Ectodermal cell (in vitro differentiated cells): Measurements from ENCODE around the gene DNASE1L2.

Experiments used
- H3K27ac ChIP-seq: 2 replicates; pipeline ENCODE4 v1.7.0; 2013; ENCODE audit warnings: mild to moderate bottlenecking, low read depth, low read length; ENCODE audit not compliant: insufficient read depth, poor library complexity, severe bottlenecking
- H3K27me3 ChIP-seq: 2 replicates; pipeline ENCODE4 v1.7.0; 2013; ENCODE audit warnings: mild to moderate bottlenecking, low read length; ENCODE audit not compliant: insufficient read depth, control insufficient read depth, poor library complexity, severe bottlenecking
- H3K36me3 ChIP-seq: one replicate; pipeline ENCODE4 v1.7.0; 2013; ENCODE audit warnings: low read length; ENCODE audit not compliant: control insufficient read depth, insufficient read depth
- H3K4me1 ChIP-seq: one replicate; pipeline ENCODE4 v1.7.0; 2013; ENCODE audit warnings: low read length; ENCODE audit not compliant: control insufficient read depth, insufficient read depth
- H3K4me3 ChIP-seq: 2 replicates; pipeline ENCODE4 v1.7.0; 2013; ENCODE audit warnings: low read depth, low read length, control low read depth; ENCODE audit not compliant: insufficient read depth
- H3K9me3 ChIP-seq: 2 replicates; pipeline ENCODE4 v1.7.0; 2013; ENCODE audit warnings: mild to moderate bottlenecking, low read length, moderate library complexity; ENCODE audit not compliant: control insufficient read depth
- WGBS, 2 experiments: methylation state at CpG; one replicate each; pipeline ENCODE4 v1.1.7; 2013; ENCODE audit warnings: missing lambda C conversion rate in 2 of 2; 5-methylcytosine and 5-hydroxymethylcytosine counted together

DNASE1L2 gene

GRCh38 chr16:2277466-2278271, 41.4 kb downstream of the DNASE1L2 start:
- Histone ChIP-seq H3K36me3 (no peaks in the 10 kb centered on the region), H3K27me3 (no peaks in the 10 kb centered on the region), H3K9me3 (no peaks in the 10 kb centered on the region), H3K27ac (no peak overlapping the region), H3K4me1 (no peaks in the 10 kb centered on the region), H3K4me3 (no peak overlapping the region)
- WGBS, 2 experiments = 95 to 97% methylated on average over 25 of the region's 25 CpGs

DNA sequence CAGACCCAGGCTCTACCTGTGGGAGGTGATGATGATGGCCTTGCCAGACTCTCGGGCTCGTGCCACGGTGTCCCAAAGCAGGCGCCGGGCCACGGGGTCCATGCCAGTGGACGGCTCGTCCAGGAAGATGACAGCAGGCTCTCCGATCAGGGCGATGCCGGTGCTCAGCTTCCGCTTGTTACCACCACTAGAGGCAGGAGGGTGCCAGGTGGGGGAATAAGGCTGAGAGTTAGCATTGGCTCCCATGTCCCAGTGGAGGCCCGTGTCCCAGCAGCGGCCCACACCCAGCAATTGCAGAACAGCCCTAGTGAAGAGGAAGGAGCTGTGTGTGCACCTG, 42.0 kb downstream of the DNASE1L2 start:
- no peaks in the 10 kb centered on the region for H3K27me3 ChIP-seq
- no peaks in the 10 kb centered on the region for H3K4me1 ChIP-seq
- H3K27ac ChIP-seq = no peak overlapping the region
- no peaks in the 10 kb centered on the region for H3K36me3 ChIP-seq
- no peak overlapping the region for H3K4me3 ChIP-seq
- WGBS, 2 experiments = 86 to 87% methylated on average over 14 of the region's 14 CpGs
- no peaks in the 10 kb centered on the region for H3K9me3 ChIP-seq

- no peak overlapping the region for H3K4me3 ChIP-seq
- 90 to 91% methylated on average over 26 of the region's 26 CpGs for WGBS, 2 experiments
- H3K27ac ChIP-seq = no peak overlapping the region
- H3K9me3 ChIP-seq = no peaks in the 10 kb centered on the region
- H3K27me3 ChIP-seq = no peaks in the 10 kb centered on the region
- H3K4me1 ChIP-seq = no peaks in the 10 kb centered on the region
- no peaks in the 10 kb centered on the region for H3K36me3 ChIP-seq
These were observed 42.9 kb downstream of the DNASE1L2 start for GRCh38 chr16:2278956-2279800.

- 92 to 93% methylated on average over 8 of the region's 8 CpGs for WGBS, 2 experiments
- H3K27me3 ChIP-seq = no peaks in the 10 kb centered on the region
- no peaks in the 10 kb centered on the region for H3K9me3 ChIP-seq
- H3K4me1 ChIP-seq = no peaks in the 10 kb centered on the region
- no peak overlapping the region for H3K4me3 ChIP-seq
- H3K36me3 ChIP-seq = no peaks in the 10 kb centered on the region
- no peak overlapping the region for H3K27ac ChIP-seq
These were observed 44.2 kb downstream of the DNASE1L2 start for GRCh38 chr16:2280461-2280860.

- Histone ChIP-seq H3K27ac (no peak overlapping the region), H3K9me3 (no peaks in the 10 kb centered on the region), H3K36me3 (no peaks in the 10 kb centered on the region), H3K4me1 (no peaks in the 10 kb centered on the region), H3K4me3 (no peak overlapping the region), H3K27me3 (no peaks in the 10 kb centered on the region)
- 90 to 91% methylated on average over 24 of the region's 24 CpGs for WGBS, 2 experiments
These were observed 44.8 kb downstream of the DNASE1L2 start for GRCh38 chr16:2280981-2281542.

- no peaks in the 10 kb centered on the region for H3K36me3 ChIP-seq
- H3K9me3 ChIP-seq = no peaks in the 10 kb centered on the region
- 72 to 89% methylated on average over 2 to 5 of the region's 5 CpGs for WGBS, 2 experiments
- no peak overlapping the region for H3K4me3 ChIP-seq
- no peaks in the 10 kb centered on the region for H3K4me1 ChIP-seq
- no peaks in the 10 kb centered on the region for H3K27me3 ChIP-seq
- no peak overlapping the region for H3K27ac ChIP-seq
These were observed 46.0 kb downstream of the DNASE1L2 start for GRCh38 chr16:2282262-2282661.

DNA sequence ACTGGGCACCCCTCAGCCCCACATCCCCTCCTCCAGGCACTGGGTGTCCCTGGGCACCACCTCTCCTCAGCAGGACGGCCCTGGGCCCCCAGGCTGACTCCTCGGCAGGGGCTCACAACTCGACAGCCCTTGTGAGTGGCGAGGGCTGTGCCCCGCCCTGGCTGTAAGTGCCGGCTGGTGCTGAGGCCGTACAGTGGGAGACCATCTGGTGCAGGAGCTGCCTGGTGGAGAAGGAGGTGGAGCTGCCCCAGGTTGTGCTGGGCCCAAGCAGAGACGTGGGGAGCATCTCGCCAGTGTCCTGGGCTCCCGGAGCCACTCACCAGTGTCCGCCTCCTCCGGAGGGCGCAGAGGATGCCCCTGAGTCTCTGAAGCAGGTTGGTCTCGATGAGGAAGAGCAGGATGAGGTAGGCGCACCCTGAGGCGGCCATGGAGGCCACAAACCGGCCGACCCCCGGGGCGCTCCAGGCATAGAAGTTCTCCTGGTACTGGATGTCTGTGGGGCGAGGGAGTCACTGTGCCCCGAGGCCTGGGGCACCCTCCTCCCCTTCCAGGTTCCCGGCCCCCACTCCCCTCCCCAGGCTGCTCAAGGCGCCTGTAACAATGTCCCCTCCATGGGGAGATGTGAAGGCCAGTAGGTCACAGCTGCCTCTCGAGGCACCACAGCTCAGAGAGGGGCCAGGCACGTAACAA, 46.8 kb downstream of the DNASE1L2 start:
- no peaks in the 10 kb centered on the region for H3K9me3 ChIP-seq
- no peaks in the 10 kb centered on the region for H3K4me1 ChIP-seq
- H3K27me3 ChIP-seq = no peaks in the 10 kb centered on the region
- 89 to 91% methylated on average over 26 of the region's 26 CpGs for WGBS, 2 experiments
- H3K36me3 ChIP-seq = no peaks in the 10 kb centered on the region
- H3K27ac ChIP-seq = no peak overlapping the region
- no peak overlapping the region for H3K4me3 ChIP-seq

DNA sequence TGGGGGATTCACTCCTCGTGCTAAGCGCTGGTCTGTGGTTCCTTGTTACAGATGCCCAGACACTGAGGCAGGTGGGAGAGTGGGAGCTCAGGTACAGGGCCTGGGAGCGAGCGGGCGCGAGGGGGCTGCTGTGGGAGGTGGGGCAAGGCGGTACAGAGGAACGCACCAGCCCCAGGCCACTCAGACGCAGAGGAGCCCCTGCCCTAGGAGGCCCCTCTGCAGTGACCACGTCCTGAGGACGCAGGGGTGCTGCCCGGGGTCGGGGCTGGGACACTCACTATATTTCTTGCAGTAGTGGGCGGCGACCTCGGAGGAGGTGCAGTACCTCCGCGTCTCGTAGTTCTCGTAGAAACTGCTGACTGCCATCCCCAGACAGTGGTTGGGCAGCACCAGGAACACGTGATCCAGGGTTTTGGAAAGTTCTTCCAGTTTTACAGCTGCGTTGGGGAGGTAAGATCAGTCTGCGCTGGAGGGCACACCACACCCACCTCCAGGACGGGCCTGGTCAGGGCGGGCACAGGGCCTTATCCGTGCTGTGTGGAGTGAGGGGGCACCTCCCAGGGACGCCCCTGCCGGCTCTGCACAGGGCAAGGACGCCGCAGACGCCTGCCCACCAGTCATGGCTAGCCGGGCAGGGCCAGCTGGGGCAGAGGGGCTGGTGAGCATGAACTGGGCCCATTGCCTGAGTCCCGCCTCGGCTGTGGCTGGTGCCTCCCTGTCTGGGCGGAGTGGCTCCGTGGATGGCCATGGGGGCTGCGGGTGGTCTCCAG, 47.9 kb downstream of the DNASE1L2 start:
- Histone ChIP-seq H3K4me1 (no peaks in the 10 kb centered on the region), H3K36me3 (no peaks in the 10 kb centered on the region), H3K27me3 (no peaks in the 10 kb centered on the region), H3K9me3 (no peaks in the 10 kb centered on the region), H3K4me3 (no peak overlapping the region), H3K27ac (no peak overlapping the region)
- 94% methylated on average over 37 of the region's 37 CpGs for WGBS, 2 experiments

- no peaks in the 10 kb centered on the region for H3K9me3 ChIP-seq
- H3K27ac ChIP-seq = no peak overlapping the region
- H3K4me1 ChIP-seq = no peaks in the 10 kb centered on the region
- no peak overlapping the region for H3K4me3 ChIP-seq
- 91% methylated on average over 35 of the region's 35 CpGs for WGBS, 2 experiments
- H3K27me3 ChIP-seq = no peaks in the 10 kb centered on the region
- H3K36me3 ChIP-seq = no peaks in the 10 kb centered on the region
These were observed 48.7 kb downstream of the DNASE1L2 start for GRCh38 chr16:2284797-2285576.
